Glutamatergic neuron (in vitro differentiated cells): ENCODE results near the gene PSMD2. TPM values are rescaled to one million over a fixed set of nuclear protein-coding genes. Genes with fewer than 3 reads are reported as not detected.
"Not testable (repeated sequence)": the region's sequence is repeated elsewhere in the genome, so short reads cannot be mapped to it uniquely, and the experiment has no call there.

Experiments used
- DNase-seq: peaks from one replicate; pipeline ENCODE4 v3.0.0; 2022
- H3K27ac Mint-ChIP-seq: one replicate; pipeline ENCODE4 v1.8.0; 2020; ENCODE audit warnings: mild to moderate bottlenecking, mixed read lengths, inconsistent platforms; ENCODE audit not compliant: unreplicated experiment
- H3K27me3 Mint-ChIP-seq: one replicate; pipeline ENCODE4 v1.8.0; 2020; ENCODE audit warnings: mild to moderate bottlenecking, moderate library complexity, mixed read lengths, inconsistent platforms; ENCODE audit not compliant: unreplicated experiment
- H3K36me3 Mint-ChIP-seq: one replicate; pipeline ENCODE4 v1.8.0; 2020; ENCODE audit warnings: mild to moderate bottlenecking, mixed read lengths, inconsistent platforms; ENCODE audit not compliant: unreplicated experiment
- H3K4me1 Mint-ChIP-seq: one replicate; pipeline ENCODE4 v1.8.0; 2020; ENCODE audit warnings: mild to moderate bottlenecking, low read depth, mixed read lengths, inconsistent platforms; ENCODE audit not compliant: unreplicated experiment
- H3K4me3 Mint-ChIP-seq: one replicate; pipeline ENCODE4 v1.8.0; 2020; ENCODE audit warnings: mild to moderate bottlenecking, mixed read lengths, inconsistent platforms; ENCODE audit not compliant: unreplicated experiment
- H3K9me3 Mint-ChIP-seq: one replicate; pipeline ENCODE4 v1.8.0; 2020; ENCODE audit warnings: mild to moderate bottlenecking, moderate library complexity, mixed read lengths, inconsistent platforms; ENCODE audit not compliant: unreplicated experiment
- total RNA-seq: library from RNA; stranded (reverse); fragmentation: NEBNext Ultra II Directional; extraction: Animal tissue kit (Norgen Biotek cat#: 25700); gene quantifications from one replicate; pipeline ENCODE4 v1.2.1, GENCODE V29; 2021; ENCODE audit not compliant: unreplicated experiment
- TF ChIP-seq, protein P1 (sequence below): fragments of 200-600 bp; sonication (generic); IDR thresholded peaks from one replicate; pipeline ENCODE4 v1.5.0; 2021; ENCODE audit not compliant: partially characterized antibody, unreplicated experiment

Gene PSMD2
- total RNA-seq, 1 donor from 2014 or later: 338 TPM

- H3K27ac Mint-ChIP-seq: peak overlapping the region; percentile 74
- peaks cover 31% of the 10 kb centered on the region for H3K27me3 Mint-ChIP-seq
- H3K9me3 Mint-ChIP-seq: peaks cover 20% of the 10 kb centered on the region
- DNase-seq: no peak
- peaks cover 5% of the 10 kb centered on the region for H3K36me3 Mint-ChIP-seq
- peak overlapping the region; percentile 91 for H3K4me3 Mint-ChIP-seq
- H3K4me1 Mint-ChIP-seq: peaks cover 6% of the 10 kb centered on the region
- TF ChIP-seq, protein P1, sequence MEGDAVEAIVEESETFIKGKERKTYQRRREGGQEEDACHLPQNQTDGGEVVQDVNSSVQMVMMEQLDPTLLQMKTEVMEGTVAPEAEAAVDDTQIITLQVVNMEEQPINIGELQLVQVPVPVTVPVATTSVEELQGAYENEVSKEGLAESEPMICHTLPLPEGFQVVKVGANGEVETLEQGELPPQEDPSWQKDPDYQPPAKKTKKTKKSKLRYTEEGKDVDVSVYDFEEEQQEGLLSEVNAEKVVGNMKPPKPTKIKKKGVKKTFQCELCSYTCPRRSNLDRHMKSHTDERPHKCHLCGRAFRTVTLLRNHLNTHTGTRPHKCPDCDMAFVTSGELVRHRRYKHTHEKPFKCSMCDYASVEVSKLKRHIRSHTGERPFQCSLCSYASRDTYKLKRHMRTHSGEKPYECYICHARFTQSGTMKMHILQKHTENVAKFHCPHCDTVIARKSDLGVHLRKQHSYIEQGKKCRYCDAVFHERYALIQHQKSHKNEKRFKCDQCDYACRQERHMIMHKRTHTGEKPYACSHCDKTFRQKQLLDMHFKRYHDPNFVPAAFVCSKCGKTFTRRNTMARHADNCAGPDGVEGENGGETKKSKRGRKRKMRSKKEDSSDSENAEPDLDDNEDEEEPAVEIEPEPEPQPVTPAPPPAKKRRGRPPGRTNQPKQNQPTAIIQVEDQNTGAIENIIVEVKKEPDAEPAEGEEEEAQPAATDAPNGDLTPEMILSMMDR: no peak
Observed at GRCh38 chr3:184260724-184261269, 38.2 kb upstream of the PSMD2 start.

DNA sequence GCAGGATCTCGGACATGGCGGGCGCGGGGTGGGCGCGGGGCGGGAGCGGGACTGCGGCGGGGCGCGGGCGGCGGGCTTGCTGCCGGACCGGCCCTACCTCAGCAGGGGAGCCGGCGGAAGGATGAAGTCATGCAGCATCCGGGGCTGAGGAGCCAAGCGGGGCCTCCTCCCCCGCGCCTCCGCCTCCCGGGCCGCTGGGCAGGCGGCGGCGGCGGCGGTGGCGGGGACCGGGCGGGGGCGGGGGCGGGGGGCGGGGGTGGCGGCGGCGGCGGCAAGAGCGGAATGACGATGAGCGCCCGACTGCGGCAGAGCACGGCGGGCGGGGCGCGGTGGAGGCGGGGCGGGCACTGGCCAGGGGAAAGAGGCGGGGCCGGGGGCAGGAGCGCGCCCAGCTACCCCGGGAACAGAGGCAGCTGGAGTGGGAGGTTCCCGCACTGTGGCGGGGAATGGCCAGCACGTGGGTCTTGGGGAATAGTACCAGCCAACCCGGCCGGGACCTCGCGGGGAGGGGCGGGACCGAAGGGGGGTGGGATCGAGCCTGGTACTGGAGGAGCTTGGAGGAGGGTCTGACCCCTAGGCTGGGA, 37.7 kb upstream of the PSMD2 start, which contains the start of gene CAMK2N2:
Gene CAMK2N2, minus strand, starts transcription at position 284 of the 584 bp plus-strand sequence. Its CDS starts 268 bp downstream, at position 16.
- H3K36me3 Mint-ChIP-seq: peaks cover 5% of the 10 kb centered on the region
- peaks cover 31% of the 10 kb centered on the region for H3K27me3 Mint-ChIP-seq
- TF ChIP-seq, protein P1: no peak
- peak within 1 kb of the TSS; percentile 91 for H3K4me3 Mint-ChIP-seq
- H3K9me3 Mint-ChIP-seq: peaks cover 20% of the 10 kb centered on the region
- peaks cover 6% of the 10 kb centered on the region for H3K4me1 Mint-ChIP-seq
- peak; percentile 87 for DNase-seq
- H3K27ac Mint-ChIP-seq: peak within 1 kb of the TSS; percentile 74

DNA sequence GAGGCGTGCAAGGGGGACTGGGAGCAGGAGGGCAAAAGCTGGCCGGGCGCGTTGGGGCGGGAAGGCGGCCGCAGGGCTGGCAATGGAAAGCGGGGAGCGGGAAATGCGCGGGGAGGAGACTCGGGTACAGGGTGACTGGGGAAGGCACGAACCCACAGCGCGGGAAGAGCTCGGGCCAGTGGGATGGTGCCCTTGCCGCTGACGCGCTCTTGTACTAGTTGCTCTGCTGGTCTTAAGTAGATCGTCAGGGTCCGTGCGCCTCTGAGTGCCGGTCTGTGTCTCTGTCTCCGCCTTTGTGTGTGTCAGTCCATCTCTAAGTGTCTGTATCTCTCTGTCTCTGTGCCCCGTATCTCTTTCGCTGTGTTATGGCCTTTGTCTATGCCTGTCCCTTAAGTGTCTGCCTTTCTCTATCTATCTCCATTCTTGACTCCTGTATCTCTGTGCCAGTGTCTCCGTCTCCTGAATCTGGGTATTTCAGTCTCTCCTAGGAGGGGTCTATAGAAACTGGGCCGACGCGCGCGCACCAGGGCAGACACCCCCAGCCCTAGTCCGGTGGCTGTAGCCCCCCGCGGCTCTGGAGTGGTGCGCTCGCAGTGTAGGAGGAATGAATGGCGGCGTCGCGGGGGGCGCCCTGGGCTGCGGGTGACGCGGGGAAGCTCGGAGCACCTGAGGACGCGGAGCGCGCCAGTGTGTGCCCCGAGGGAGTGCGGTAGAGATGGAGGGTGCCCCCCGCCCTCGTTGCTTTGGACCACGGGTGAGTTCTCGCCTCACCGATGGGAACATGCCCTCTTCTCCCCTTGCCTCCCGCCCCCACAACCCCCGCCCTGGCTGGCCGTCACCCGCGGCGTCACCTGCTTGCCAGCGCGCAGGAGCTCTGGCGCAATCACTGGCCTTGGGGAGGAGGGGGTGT, 36.9 kb upstream of the PSMD2 start:
- peak overlapping the region; percentile 25 for H3K27ac Mint-ChIP-seq

DNA sequence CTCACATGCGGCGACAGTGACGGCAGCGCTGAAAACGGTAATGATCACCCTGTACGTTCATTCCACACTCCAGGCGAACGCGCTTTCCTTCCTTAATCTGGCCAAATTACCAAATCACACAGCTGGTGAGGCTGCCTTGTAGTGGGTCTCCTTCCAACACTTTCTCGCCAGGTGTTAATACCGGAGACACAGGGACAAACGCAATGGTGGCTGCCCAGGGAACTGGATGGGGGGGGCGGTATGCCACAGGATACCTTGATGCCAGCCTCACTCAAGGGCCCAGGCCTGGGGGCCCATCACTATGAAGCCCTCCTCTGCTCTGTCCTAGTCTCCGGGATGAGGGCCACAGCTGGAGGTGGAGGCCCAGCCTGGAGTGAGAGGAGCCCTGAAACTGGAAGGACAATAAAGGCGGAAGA, 36.3 kb upstream of the PSMD2 start:
- no peak for DNase-seq
- peaks cover 18% of the 10 kb centered on the region for H3K9me3 Mint-ChIP-seq
- TF ChIP-seq, protein P1: no peak
- H3K4me3 Mint-ChIP-seq: peak overlapping the region; percentile 91
- H3K4me1 Mint-ChIP-seq: peaks cover 6% of the 10 kb centered on the region
- H3K27ac Mint-ChIP-seq: no peak overlapping the region
- H3K36me3 Mint-ChIP-seq: peaks cover 5% of the 10 kb centered on the region
- H3K27me3 Mint-ChIP-seq: peaks cover 25% of the 10 kb centered on the region

More for the DNA sequence above, 36.9 kb upstream of the PSMD2 start:
- Mint-ChIP-seq H3K4me1 (peaks cover 6% of the 10 kb centered on the region), H3K4me3 (peak overlapping the region; percentile 91), H3K36me3 (peaks cover 5% of the 10 kb centered on the region), H3K27me3 (peaks cover 31% of the 10 kb centered on the region), H3K9me3 (peaks cover 20% of the 10 kb centered on the region)
- TF ChIP-seq, protein P1: no peak
- peak; percentile 39 for DNase-seq

DNA sequence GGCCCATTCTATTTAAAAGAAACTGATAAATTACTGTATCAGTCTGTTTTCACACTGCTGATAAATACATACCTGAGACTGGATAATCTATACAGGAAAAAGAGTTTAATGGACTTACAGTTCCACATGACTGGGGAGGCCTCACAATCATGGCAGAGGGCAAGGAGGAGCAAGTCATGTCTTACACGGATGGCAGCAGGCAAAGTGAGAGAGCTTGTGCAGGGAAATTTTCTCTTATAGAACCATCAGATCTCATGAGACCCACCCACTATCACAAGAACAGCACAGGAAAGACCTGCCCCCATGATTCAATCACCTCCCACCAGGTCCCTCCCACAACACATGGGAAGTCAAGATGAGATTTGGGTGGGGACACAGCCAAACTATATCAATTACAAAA, 31.8 kb upstream of the PSMD2 start:
- DNase-seq, H3K27me3 Mint-ChIP-seq, H3K4me1 Mint-ChIP-seq, H3K36me3 Mint-ChIP-seq, H3K4me3 Mint-ChIP-seq, H3K9me3 Mint-ChIP-seq, H3K27ac Mint-ChIP-seq: not testable (repeated sequence)
